IPS-20b (cell line): ENCODE measurements around the gene TIMM22.
"Not testable (repeated sequence)": the region's sequence is repeated elsewhere in the genome, so short reads cannot be mapped to it uniquely, and the experiment has no call there.

Source experiments
- H3K27ac ChIP-seq: one replicate; pipeline ENCODE4 v1.5.1; 2013; ENCODE audit warnings: low read length
- H3K27me3 ChIP-seq: 2 replicates; pipeline ENCODE4 v1.6.1; 2013; ENCODE audit warnings: mild to moderate bottlenecking, low read length, inconsistent platforms; ENCODE audit not compliant: insufficient read depth
- H3K36me3 ChIP-seq: 2 replicates; pipeline ENCODE4 v1.6.1; 2013; ENCODE audit warnings: low read depth, mild to moderate bottlenecking, inconsistent platforms, low read length, moderate library complexity; ENCODE audit not compliant: insufficient read depth
- H3K4me1 ChIP-seq: 2 replicates; pipeline ENCODE4 v1.6.1; 2013; ENCODE audit warnings: mild to moderate bottlenecking, control low read depth, inconsistent platforms, low read length, moderate library complexity; ENCODE audit not compliant: insufficient read depth
- H3K4me3 ChIP-seq: 2 replicates; pipeline ENCODE4 v1.5.1; 2013; ENCODE audit warnings: mild to moderate bottlenecking, low read length, inconsistent platforms
- H3K9ac ChIP-seq: 2 replicates; pipeline ENCODE4 v1.6.1; 2013; ENCODE audit warnings: low read depth, mild to moderate bottlenecking, inconsistent platforms, low read length, moderate library complexity
- H3K9me3 ChIP-seq: 2 replicates; pipeline ENCODE4 v1.6.1; 2013; ENCODE audit warnings: mild to moderate bottlenecking, low read depth, low read length, inconsistent platforms; ENCODE audit not compliant: insufficient read depth

The TIMM22 gene

GRCh38 chr17:1048516-1049115 lies 51.7 kb downstream of the TIMM22 start:
- not testable (repeated sequence) for H3K9ac ChIP-seq, H3K36me3 ChIP-seq, H3K9me3 ChIP-seq, H3K4me1 ChIP-seq, H3K4me3 ChIP-seq, H3K27me3 ChIP-seq, H3K27ac ChIP-seq

- H3K4me1 ChIP-seq: no peaks in the 10 kb centered on the region
- no peak overlapping the region for H3K27ac ChIP-seq
- H3K9me3 ChIP-seq: no peaks in the 10 kb centered on the region
- H3K9ac ChIP-seq: no peak overlapping the region
- H3K27me3 ChIP-seq: no peaks in the 10 kb centered on the region
- H3K36me3 ChIP-seq: peaks cover 3% of the 10 kb centered on the region; the same call in 1 of the 2 replicates
- no peak overlapping the region for H3K4me3 ChIP-seq
Measured at GRCh38 chr17:1049446-1050225, 52.7 kb downstream of the TIMM22 start.

- Histone ChIP-seq H3K4me3 (no peak overlapping the region), H3K27ac (no peak overlapping the region), H3K4me1 (no peaks in the 10 kb centered on the region), H3K27me3 (no peaks in the 10 kb centered on the region), H3K9me3 (no peaks in the 10 kb centered on the region), H3K36me3 (peaks cover 7% of the 10 kb centered on the region), H3K9ac (no peak overlapping the region)
Measured at GRCh38 chr17:1050246-1050995, 53.5 kb downstream of the TIMM22 start.

- H3K4me1 ChIP-seq: no peaks in the 10 kb centered on the region
- H3K36me3 ChIP-seq: peaks cover 7% of the 10 kb centered on the region
- no peak overlapping the region for H3K9ac ChIP-seq
- no peak overlapping the region for H3K27ac ChIP-seq
- H3K9me3 ChIP-seq: no peaks in the 10 kb centered on the region
- no peaks in the 10 kb centered on the region for H3K27me3 ChIP-seq
- no peak overlapping the region for H3K4me3 ChIP-seq
Measured at GRCh38 chr17:1050996-1051925, 54.3 kb downstream of the TIMM22 start.
